Prostate gland (tissue), 2 donors: ENCODE results near the gene BABAM2. TPM values are rescaled to one million over a fixed set of nuclear protein-coding genes. Genes with fewer than 3 reads are reported as not detected.

ENCODE experiments used
- DNase-seq: peaks from one replicate; pipeline ENCODE4 v3.0.0-alpha.2; 2019; ENCODE audit warnings: low spot score
- H3K27ac ChIP-seq, 2 donors: fragments of 200-600 bp; sonication (generic); 2 replicates each; pipeline ENCODE4 v1.5.1; 2017 to 2019
- H3K27me3 ChIP-seq: fragments of 200-600 bp; sonication (generic); replicated peaks from 2 replicates; pipeline ENCODE4 v1.5.1; 2019; ENCODE audit not compliant: insufficient read depth
- H3K36me3 ChIP-seq, 2 donors: fragments of 200-600 bp; sonication (generic); 1 replicate in 1 of 2; 2 replicates in 1 of 2; pipeline versions ENCODE4 v1.5.1 to v1.8.1; 2017 to 2019
- H3K4me1 ChIP-seq: fragments of 200-600 bp; sonication (generic); replicated peaks from 2 replicates; pipeline ENCODE4 v1.5.1; 2019
- H3K4me3 ChIP-seq, 2 donors: fragments of 200-600 bp; sonication (generic); 2 replicates each; pipeline ENCODE4 v1.5.1; 2017 to 2019
- H3K9me3 ChIP-seq: fragments of 200-600 bp; sonication (generic); 2 replicates; pipeline ENCODE4 v1.5.1; 2017
- POLR2A ChIP-seq: fragments of 450-650 bp; IDR thresholded peaks from one replicate; pipeline ENCODE4 v1.6.1; 2016; ENCODE audit warnings: antibody characterized with exemption, mild to moderate bottlenecking
- POLR2AphosphoS5 ChIP-seq: sonication (generic); formaldehyde crosslinking; IDR thresholded peaks from one replicate; pipeline ENCODE4 v1.6.1; 2017; ENCODE audit warnings: antibody characterized with exemption
- WGBS: methylation state at CpG from one replicate; pipeline ENCODE4 v1.1.5; 2018; 5-methylcytosine and 5-hydroxymethylcytosine counted together
- intact Hi-C: fragments of 100-400 bp; cut with DNase I; formaldehyde crosslinking; loops from one replicate; pipeline ENCODE4 v1.14.2; 2022
- total RNA-seq, 2 donors: library from RNA; depleted of rRNA; stranded (reverse); fragments of >200 nt; gene quantifications; one replicate each; pipeline ENCODE4 v1.1.0, GENCODE V29; 2016
- TF ChIP-seq, protein P1 (sequence below), 4 experiments: fragments of 200-600 bp in 2 of 4; fragments of 450-650 bp in 2 of 4; sonication (generic) in 2 of 4; IDR thresholded peaks; 1 replicate in 3 of 4; 2 replicates in 1 of 4; pipeline ENCODE4 v1.5.1; 2016 to 2019; ENCODE audit warnings: antibody characterized with exemption in 4 of 4, mild to moderate bottlenecking in 2 of 4, moderate library complexity in 2 of 4

The BABAM2 gene
- total RNA-seq, 2 donors from 2014 or later = 35.8 to 37.3 TPM

DNA sequence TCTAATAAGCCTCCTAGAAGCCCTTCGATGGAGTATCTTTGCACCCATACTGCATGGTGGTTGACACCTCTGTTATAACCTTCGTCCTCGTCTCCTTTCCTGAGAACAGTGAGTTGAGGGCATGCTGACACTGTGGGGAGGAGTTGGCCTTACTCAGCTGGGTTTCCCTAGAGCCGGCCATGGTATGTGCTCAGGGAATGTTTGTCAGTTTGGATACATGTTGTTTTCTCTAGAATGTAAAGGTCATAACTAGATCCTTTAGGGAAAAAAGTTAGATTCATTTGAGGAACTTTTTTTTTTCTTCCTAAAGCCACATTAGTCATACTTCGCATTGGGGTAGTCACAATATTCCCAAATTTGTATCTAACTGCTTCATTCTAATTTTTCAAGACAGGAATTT lies 396.1 kb downstream of the BABAM2 start:
- TF ChIP-seq, protein P1, sequence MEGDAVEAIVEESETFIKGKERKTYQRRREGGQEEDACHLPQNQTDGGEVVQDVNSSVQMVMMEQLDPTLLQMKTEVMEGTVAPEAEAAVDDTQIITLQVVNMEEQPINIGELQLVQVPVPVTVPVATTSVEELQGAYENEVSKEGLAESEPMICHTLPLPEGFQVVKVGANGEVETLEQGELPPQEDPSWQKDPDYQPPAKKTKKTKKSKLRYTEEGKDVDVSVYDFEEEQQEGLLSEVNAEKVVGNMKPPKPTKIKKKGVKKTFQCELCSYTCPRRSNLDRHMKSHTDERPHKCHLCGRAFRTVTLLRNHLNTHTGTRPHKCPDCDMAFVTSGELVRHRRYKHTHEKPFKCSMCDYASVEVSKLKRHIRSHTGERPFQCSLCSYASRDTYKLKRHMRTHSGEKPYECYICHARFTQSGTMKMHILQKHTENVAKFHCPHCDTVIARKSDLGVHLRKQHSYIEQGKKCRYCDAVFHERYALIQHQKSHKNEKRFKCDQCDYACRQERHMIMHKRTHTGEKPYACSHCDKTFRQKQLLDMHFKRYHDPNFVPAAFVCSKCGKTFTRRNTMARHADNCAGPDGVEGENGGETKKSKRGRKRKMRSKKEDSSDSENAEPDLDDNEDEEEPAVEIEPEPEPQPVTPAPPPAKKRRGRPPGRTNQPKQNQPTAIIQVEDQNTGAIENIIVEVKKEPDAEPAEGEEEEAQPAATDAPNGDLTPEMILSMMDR (IDR thresholded peaks at IDR 0.05) = no peak
- no peak for TF ChIP-seq POLR2AphosphoS5
- no peak for TF ChIP-seq POLR2A
- no peak overlapping the region for H3K4me3 ChIP-seq
- no peak overlapping the region for H3K27ac ChIP-seq
- no peaks in the 10 kb centered on the region for H3K4me1 ChIP-seq
- 89% methylated on average over 5 of the region's 5 CpGs for WGBS
- H3K9me3 ChIP-seq = no peaks in the 10 kb centered on the region
- intact Hi-C loops = no loop called here
- no peaks in the 10 kb centered on the region for H3K27me3 ChIP-seq
- H3K36me3 ChIP-seq = no peaks in the 10 kb centered on the region
- DNase-seq = no peak

GRCh38 chr2:28287256-28287915 lies 396.9 kb downstream of the BABAM2 start:
- H3K9me3 ChIP-seq = no peaks in the 10 kb centered on the region
- H3K27me3 ChIP-seq = no peaks in the 10 kb centered on the region
- H3K27ac ChIP-seq = no peak overlapping the region
- H3K36me3 ChIP-seq = no peaks in the 10 kb centered on the region
- intact Hi-C loops = no loop called here
- TF ChIP-seq, protein P1 (IDR thresholded peaks at IDR 0.05) = no peak
- TF ChIP-seq POLR2A = no peak
- TF ChIP-seq POLR2AphosphoS5 = no peak
- 80% methylated on average over 4 of the region's 4 CpGs for WGBS
- H3K4me1 ChIP-seq = no peaks in the 10 kb centered on the region
- no peak overlapping the region for H3K4me3 ChIP-seq
- no peak for DNase-seq

- Histone ChIP-seq H3K27me3 (no peaks in the 10 kb centered on the region), H3K9me3 (no peaks in the 10 kb centered on the region), H3K36me3 (no peaks in the 10 kb centered on the region), H3K27ac (no peak overlapping the region), H3K4me3 (no peak overlapping the region), H3K4me1 (no peaks in the 10 kb centered on the region)
- TF ChIP-seq POLR2AphosphoS5 (no peak), POLR2A (no peak)
- TF ChIP-seq, protein P1 (IDR thresholded peaks at IDR 0.05) = no peak
- intact Hi-C loops = no loop called here
- WGBS = 97% methylated on average over 5 of the region's 5 CpGs
- no peak for DNase-seq
Observed at GRCh38 chr2:28288620-28289019, 398.1 kb downstream of the BABAM2 start.

DNA sequence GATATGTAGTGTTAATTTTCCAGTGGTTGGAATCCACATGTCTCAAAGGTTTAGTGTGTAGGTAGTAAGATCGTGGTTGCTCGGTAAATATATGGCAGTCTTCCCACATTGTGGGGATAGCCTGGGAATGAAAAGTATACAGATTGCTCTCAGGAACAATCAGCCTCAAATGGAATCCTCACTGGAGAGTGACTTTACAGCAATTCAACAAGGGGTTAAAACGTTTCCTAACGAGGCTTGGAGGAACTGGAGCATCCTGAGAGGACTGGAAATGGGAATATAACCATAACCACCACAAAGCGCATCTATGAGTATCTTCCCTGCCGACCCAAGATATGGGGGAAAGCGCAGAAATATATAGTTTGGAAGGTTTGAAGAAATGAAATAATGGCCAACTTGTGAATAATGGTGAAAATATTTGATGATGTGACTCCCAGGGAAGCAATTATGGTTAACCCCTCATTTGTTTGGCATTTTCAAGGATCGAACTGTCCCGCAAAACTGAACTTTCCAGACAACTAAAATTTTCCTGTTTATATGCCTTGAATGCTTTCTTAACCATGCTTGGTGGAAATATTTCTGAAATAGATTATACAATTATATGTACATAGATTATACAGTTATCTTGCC lies 401.4 kb downstream of the BABAM2 start:
- H3K27ac ChIP-seq = no peak overlapping the region
- no peaks in the 10 kb centered on the region for H3K9me3 ChIP-seq
- H3K4me1 ChIP-seq = no peaks in the 10 kb centered on the region
- intact Hi-C loops = no loop called here
- no peak overlapping the region for H3K4me3 ChIP-seq
- WGBS = 82% methylated on average over 9 of the region's 9 CpGs
- H3K36me3 ChIP-seq = no peaks in the 10 kb centered on the region
- no peaks in the 10 kb centered on the region for H3K27me3 ChIP-seq
- no peak for TF ChIP-seq POLR2AphosphoS5
- TF ChIP-seq, protein P1 (IDR thresholded peaks at IDR 0.05) = no peak
- TF ChIP-seq POLR2A = no peak
- DNase-seq = no peak

DNA sequence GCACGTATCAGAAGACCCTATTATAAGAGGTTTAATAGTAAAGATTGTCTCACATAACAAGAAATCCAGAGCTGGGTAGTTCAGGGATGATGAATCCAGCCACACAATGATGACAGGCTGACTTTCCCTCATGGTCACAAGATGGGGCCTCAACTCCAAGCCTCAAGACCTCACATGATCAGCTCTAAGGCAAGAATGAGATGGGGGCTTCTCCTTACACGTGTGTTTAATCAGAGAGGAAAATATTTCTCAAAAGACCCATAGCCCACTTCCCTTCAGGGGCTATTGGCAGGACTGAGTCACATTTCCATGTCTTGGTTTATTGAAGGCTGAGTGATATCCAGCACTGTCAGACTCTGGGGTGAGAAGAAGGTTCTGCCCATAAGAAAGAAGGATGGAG lies 402.0 kb downstream of the BABAM2 start:
- Histone ChIP-seq H3K27ac (no peak overlapping the region), H3K4me1 (no peaks in the 10 kb centered on the region), H3K36me3 (no peaks in the 10 kb centered on the region), H3K27me3 (no peaks in the 10 kb centered on the region), H3K4me3 (no peak overlapping the region), H3K9me3 (no peaks in the 10 kb centered on the region)
- 81% methylated on average over 2 of the region's 2 CpGs for WGBS
- intact Hi-C loops = no loop called here
- no peak for TF ChIP-seq POLR2AphosphoS5
- TF ChIP-seq POLR2A = no peak
- TF ChIP-seq, protein P1 (IDR thresholded peaks at IDR 0.05) = no peak
- no peak for DNase-seq
